Subcutaneous adipose tissue (tissue), 4 donors: ENCODE results near the gene TBC1D7. TPM values are rescaled to one million over a fixed set of nuclear protein-coding genes. Genes with fewer than 3 reads are reported as not detected.

Experiments
- CTCF ChIP-seq: fragments of 450-650 bp; IDR thresholded peaks from one replicate; pipeline ENCODE4 v1.5.1; 2016; ENCODE audit warnings: low read depth, mild to moderate bottlenecking, control low read depth, antibody characterized with exemption, moderate library complexity
- total RNA-seq, 4 donors: library from RNA; depleted of rRNA; stranded (reverse); fragments of >200 nt; gene quantifications; one replicate each; pipeline ENCODE4 v1.1.0, GENCODE V29; 2016

The TBC1D7 gene
- total RNA-seq, 4 donors from 2014 or later: 8.6 to 19.0 (median 9.7) TPM

DNA sequence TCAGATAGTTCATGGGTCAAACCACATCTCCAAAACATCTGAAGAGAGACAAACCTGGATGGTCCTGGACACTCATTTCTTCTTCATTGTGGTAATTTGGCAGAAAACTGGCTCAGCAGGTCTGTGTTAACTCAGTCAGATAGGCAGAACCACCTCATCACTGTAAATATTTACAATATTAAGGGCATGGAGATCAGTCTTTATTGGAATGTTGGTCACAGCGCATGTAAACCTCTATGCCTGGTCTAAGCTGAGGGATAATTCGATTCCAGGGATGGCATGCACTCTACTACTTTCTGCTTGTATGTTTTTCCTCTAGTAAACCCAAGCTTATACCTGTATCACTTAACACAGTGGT, 4.0 kb upstream of the TBC1D7 start:
- no peak for TF ChIP-seq CTCF

GRCh38 chr6:13331516-13332348, 3.4 kb upstream of the TBC1D7 start:
- TF ChIP-seq CTCF: no peak

- no peak for TF ChIP-seq CTCF
These were observed 492 bp upstream of the TBC1D7 start for GRCh38 chr6:13328875-13329183.

DNA sequence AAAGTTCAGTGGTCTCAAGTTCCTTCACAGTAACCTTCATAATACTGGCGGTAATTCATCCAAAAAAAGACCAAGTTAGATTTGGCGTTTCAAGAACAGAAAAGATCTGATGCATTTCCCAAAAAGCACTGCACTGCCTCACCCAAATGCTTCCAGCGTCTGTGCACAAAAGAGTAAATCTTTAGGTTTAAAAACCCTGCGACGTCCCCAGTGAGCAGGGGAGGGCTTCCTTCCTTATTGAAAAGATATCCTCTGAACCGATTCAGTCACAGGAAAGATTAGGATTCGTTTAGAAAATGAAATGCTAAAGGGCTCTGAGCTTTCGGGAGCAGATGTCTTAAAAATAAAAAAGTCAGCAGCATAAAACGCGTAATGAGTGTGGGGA, 654 bp downstream of the TBC1D7 start:
- TF ChIP-seq CTCF: no peak

DNA sequence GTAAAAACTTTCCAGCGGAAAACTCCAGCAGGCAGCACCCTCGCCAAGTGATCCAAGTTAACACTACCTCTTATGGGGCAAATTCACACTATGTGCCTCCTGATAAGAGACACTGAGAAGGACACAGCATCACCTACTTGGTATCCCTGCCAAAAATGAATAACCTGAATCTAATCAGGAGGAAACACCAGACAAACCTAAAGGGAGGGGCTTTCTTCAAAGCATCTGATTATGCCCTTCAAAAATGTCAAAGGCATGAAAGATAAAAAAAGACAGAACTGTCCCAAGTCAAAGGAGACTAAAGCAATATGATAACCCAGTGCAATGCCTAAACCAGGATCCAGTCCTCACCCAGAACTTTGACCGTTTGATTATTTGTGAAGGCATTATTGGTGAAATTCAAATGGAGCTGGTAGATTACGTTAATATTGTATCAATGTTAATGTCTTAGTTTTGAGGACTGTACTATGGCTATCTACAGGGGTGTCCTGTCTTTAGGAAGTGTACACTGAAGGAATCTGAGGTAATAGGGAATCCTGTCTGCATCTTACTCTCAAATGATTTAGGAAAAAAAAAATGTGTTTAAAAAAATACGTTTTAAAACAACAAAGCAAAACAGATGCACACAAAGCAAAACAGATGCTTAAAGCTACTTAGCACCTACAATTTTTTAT, 8.3 kb downstream of the TBC1D7 start:
- TF ChIP-seq CTCF: no peak

GRCh38 chr6:13318821-13319220, 9.5 kb downstream of the TBC1D7 start:
- TF ChIP-seq CTCF: no peak

DNA sequence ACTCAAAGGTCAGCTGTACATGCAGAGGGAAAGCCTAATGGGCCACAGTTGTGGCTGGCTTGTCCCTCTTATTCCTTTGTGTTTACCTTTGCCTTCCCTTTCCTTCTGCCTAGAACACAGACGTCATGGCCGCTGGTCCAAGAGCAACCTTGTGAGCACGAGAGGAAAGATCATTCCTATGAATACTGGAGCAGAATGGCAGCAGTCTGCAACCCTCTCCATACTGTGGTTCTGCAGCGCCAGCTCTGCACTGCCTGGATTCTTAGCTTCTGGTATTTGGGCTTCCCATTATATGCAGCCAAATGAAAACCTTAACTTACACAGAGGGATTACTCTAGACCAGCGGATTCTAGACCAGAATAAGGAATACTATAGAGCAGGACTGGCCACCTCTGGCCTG, 12.4 kb downstream of the TBC1D7 start:
- no peak for TF ChIP-seq CTCF
